Measurements from ENCODE around the gene AFAP1. TPM values are rescaled to one million over a fixed set of nuclear protein-coding genes. Genes with fewer than 3 reads are reported as not detected.

The AFAP1 gene
- total RNA-seq, 1 experiment from 2014 or later = 94.7 TPM

DNA sequence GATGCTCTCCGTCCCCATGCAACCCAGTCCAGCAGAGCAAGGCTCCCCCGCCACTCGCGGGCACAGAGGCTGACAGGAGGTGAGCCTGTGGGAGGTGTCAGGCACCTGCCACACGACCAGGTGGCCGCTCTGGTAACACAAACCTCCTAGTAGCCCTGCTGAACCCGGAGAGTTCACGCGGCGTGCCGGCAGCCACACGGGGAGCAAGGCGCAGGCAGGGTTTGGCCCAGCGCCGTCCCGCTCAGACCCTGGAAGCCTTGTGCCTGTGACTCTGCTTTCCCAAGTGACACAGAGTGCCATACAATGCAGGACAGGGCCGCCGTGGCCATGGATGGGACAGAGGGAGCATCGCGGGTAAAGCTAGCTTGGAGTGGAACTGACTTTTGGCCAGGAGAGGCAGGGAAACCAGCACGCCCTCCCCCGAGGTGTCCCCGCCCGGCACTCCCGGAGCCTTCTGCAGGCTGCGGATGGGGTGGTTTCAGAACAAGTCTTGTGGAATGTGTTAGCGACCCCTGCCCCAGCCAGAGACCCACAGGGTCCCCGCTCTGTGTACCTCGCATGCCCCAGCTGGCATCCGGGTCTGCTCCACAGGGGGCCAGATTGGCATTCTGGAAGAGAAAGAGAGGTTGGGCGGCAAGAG, 44.7 kb upstream of the AFAP1 start:
- intact Hi-C loops (cut with micrococcal nuclease; ENCODE audit: unreplicated experiment) = no loop called here

DNA sequence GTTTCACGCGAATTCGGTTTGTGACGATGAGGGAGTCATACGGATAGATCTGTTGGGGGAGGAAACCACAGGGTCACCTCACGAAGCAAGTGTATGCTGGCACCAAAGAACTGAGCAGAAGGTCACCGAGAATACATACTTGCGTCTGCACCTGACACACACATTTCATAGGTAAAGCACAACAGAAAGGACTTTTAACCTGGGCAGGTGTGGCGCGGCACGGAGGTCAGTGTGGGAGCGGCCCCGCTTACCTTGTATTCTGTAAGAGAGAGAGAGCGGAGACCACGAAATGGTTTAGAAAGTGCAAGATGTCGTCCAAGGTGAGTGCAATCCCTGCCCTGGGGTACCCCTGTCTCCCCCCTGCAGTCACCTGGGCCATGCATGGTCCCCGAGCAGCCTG, 43.6 kb upstream of the AFAP1 start:
- CTCF ChIA-PET = no interaction called here
- BruUV-seq (replicated peaks) = no TSS peak
- TF ChIP-seq, protein P1, sequence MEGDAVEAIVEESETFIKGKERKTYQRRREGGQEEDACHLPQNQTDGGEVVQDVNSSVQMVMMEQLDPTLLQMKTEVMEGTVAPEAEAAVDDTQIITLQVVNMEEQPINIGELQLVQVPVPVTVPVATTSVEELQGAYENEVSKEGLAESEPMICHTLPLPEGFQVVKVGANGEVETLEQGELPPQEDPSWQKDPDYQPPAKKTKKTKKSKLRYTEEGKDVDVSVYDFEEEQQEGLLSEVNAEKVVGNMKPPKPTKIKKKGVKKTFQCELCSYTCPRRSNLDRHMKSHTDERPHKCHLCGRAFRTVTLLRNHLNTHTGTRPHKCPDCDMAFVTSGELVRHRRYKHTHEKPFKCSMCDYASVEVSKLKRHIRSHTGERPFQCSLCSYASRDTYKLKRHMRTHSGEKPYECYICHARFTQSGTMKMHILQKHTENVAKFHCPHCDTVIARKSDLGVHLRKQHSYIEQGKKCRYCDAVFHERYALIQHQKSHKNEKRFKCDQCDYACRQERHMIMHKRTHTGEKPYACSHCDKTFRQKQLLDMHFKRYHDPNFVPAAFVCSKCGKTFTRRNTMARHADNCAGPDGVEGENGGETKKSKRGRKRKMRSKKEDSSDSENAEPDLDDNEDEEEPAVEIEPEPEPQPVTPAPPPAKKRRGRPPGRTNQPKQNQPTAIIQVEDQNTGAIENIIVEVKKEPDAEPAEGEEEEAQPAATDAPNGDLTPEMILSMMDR (IDR thresholded peaks at IDR 0.05) = no peak
- TF ChIP-seq, protein P2, sequence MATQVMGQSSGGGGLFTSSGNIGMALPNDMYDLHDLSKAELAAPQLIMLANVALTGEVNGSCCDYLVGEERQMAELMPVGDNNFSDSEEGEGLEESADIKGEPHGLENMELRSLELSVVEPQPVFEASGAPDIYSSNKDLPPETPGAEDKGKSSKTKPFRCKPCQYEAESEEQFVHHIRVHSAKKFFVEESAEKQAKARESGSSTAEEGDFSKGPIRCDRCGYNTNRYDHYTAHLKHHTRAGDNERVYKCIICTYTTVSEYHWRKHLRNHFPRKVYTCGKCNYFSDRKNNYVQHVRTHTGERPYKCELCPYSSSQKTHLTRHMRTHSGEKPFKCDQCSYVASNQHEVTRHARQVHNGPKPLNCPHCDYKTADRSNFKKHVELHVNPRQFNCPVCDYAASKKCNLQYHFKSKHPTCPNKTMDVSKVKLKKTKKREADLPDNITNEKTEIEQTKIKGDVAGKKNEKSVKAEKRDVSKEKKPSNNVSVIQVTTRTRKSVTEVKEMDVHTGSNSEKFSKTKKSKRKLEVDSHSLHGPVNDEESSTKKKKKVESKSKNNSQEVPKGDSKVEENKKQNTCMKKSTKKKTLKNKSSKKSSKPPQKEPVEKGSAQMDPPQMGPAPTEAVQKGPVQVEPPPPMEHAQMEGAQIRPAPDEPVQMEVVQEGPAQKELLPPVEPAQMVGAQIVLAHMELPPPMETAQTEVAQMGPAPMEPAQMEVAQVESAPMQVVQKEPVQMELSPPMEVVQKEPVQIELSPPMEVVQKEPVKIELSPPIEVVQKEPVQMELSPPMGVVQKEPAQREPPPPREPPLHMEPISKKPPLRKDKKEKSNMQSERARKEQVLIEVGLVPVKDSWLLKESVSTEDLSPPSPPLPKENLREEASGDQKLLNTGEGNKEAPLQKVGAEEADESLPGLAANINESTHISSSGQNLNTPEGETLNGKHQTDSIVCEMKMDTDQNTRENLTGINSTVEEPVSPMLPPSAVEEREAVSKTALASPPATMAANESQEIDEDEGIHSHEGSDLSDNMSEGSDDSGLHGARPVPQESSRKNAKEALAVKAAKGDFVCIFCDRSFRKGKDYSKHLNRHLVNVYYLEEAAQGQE (IDR thresholded peaks at IDR 0.05; ENCODE audit: insufficient read depth in 1 of 2, low read depth in 2 of 2, low read length in 1 of 2) = no peak
- TF ChIP-seq TCF7L2 (IDR thresholded peaks at IDR 0.05; ENCODE audit: low read depth, low read length) (no peak), POLR2AphosphoS5 (IDR thresholded peaks at IDR 0.05; ENCODE audit: low read depth, low read length) (no peak)
- in situ Hi-C loops (cut with HindIII; ENCODE audit: low pct_unique_long_range_greater_than_20kb, low sequenced_read_pairs) = no loop called here
- no peaks in the 10 kb centered on the region for H3K9me3 ChIP-seq (ENCODE audit: control insufficient read depth, insufficient read depth, low read depth, low read length)
- POLR2A ChIA-PET = no interaction called here
- H3K27me3 ChIP-seq (ENCODE audit: control insufficient read depth, insufficient read depth, low read length) = no peaks in the 10 kb centered on the region
- no peaks in the 10 kb centered on the region for H3K36me3 ChIP-seq (ENCODE audit: control insufficient read depth, insufficient read depth, low read length)
- H3K4me3 ChIP-seq (ENCODE audit: low read depth in 2 of 2, low read length in 2 of 2) = no peak overlapping the region
- DNase-seq (ENCODE audit: low read depth, low spot score) (no peak), ATAC-seq (no peak)
- intact Hi-C loops (cut with micrococcal nuclease; ENCODE audit: unreplicated experiment) = no loop called here
- H3K27ac ChIP-seq (ENCODE audit: low read length) = no peak overlapping the region
- peaks cover 42% of the 10 kb centered on the region for H3K4me1 ChIP-seq (ENCODE audit: control insufficient read depth, insufficient read depth, low read length)

More for the DNA sequence above, 44.7 kb upstream of the AFAP1 start:
- H3K27ac ChIP-seq (ENCODE audit: low read length) = peak overlapping the region; percentile 51; the same call in 1 of the 2 replicates
- no peak for DNase-seq (ENCODE audit: low read depth, low spot score)
- H3K27me3 ChIP-seq (ENCODE audit: control insufficient read depth, insufficient read depth, low read length) = no peaks in the 10 kb centered on the region
- no peak for ATAC-seq
- POLR2A ChIA-PET = no interaction called here
- H3K36me3 ChIP-seq (ENCODE audit: control insufficient read depth, insufficient read depth, low read length) = no peaks in the 10 kb centered on the region
- peaks cover 34% of the 10 kb centered on the region for H3K4me1 ChIP-seq (ENCODE audit: control insufficient read depth, insufficient read depth, low read length)
- no peak overlapping the region for H3K4me3 ChIP-seq (ENCODE audit: low read depth in 2 of 2, low read length in 2 of 2)
- H3K9me3 ChIP-seq (ENCODE audit: control insufficient read depth, insufficient read depth, low read depth, low read length) = no peaks in the 10 kb centered on the region
- no TSS peak for BruUV-seq (replicated peaks)
- CTCF ChIA-PET = no interaction called here
- TF ChIP-seq TCF7L2 (IDR thresholded peaks at IDR 0.05; ENCODE audit: low read depth, low read length) = no peak
- in situ Hi-C loops (cut with HindIII; ENCODE audit: low pct_unique_long_range_greater_than_20kb, low sequenced_read_pairs) = no loop called here

DNA sequence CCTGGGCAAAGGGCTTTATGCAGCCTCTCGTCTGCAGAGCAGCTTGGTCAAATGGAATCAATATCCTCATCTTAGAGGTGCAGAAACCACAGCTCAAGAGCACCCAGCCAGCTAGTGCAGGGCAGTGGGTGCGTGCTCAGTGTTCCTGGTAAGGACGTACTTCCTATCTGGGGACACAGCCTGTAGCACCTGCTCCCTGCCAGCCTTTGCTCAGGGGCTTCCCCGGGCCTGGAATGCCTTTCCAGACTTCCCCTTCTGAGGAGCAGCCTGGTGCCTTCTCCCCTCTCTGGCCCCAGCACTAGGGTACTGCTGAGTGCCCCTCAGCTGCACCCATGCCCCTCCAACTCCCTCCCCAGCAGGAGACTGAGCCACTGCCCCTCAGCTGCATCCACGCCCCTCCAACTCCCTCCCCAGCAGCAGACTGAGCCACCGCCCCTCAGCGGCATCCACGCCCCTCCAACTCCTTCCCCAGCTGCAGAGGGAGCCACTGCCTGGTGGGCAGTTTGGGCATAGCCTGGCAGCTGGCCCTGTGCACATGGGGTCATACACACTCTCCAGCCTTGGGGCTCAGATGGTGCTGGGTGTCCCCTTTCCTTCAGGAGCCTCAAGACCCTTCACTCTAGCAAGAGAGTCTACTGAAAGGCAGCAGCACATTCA, 42.2 kb upstream of the AFAP1 start:
- ATAC-seq (no peak), DNase-seq (ENCODE audit: low read depth, low spot score) (no peak)
- Histone ChIP-seq H3K27me3 (ENCODE audit: control insufficient read depth, insufficient read depth, low read length) (no peaks in the 10 kb centered on the region), H3K36me3 (ENCODE audit: control insufficient read depth, insufficient read depth, low read length) (no peaks in the 10 kb centered on the region), H3K4me3 (ENCODE audit: low read depth in 2 of 2, low read length in 2 of 2) (no peak overlapping the region), H3K27ac (ENCODE audit: low read length) (peak overlapping the region; percentile 29; the same call in 1 of the 2 replicates), H3K9me3 (ENCODE audit: control insufficient read depth, insufficient read depth, low read depth, low read length) (no peaks in the 10 kb centered on the region), H3K4me1 (ENCODE audit: control insufficient read depth, insufficient read depth, low read length) (peaks cover 45% of the 10 kb centered on the region)
- intact Hi-C loops (cut with micrococcal nuclease; ENCODE audit: unreplicated experiment) = no loop called here
- no TSS peak for BruUV-seq (replicated peaks)
- POLR2A ChIA-PET = no interaction called here
- CTCF ChIA-PET = no interaction called here
- in situ Hi-C loops (cut with HindIII; ENCODE audit: low pct_unique_long_range_greater_than_20kb, low sequenced_read_pairs) = no loop called here
- TF ChIP-seq TCF7L2 (IDR thresholded peaks at IDR 0.05; ENCODE audit: low read depth, low read length) = no peak
- no peak for TF ChIP-seq SIN3A (IDR thresholded peaks at IDR 0.05; ENCODE audit: borderline replicate concordance, insufficient read depth, low read depth, low read length)
- no peak for TF ChIP-seq POLR2AphosphoS5 (IDR thresholded peaks at IDR 0.05; ENCODE audit: low read depth, low read length)
- TF ChIP-seq, protein P2 (IDR thresholded peaks at IDR 0.05; ENCODE audit: insufficient read depth in 1 of 2, low read depth in 2 of 2, low read length in 1 of 2) = no peak
- TF ChIP-seq, protein P1 (IDR thresholded peaks at IDR 0.05) = no peak
